Hepatocyte (in vitro differentiated cells): ENCODE data around the gene SYN1. TPM values are rescaled to one million over a fixed set of nuclear protein-coding genes. Genes with fewer than 3 reads are reported as not detected.

Experiments
- DNase-seq: peaks from one replicate; pipeline ENCODE4 v3.0.0-alpha.2; 2016; ENCODE audit warnings: low spot score
- H2AFZ ChIP-seq: fragments of 200-600 bp; sonication (generic); 2 replicates; pipeline ENCODE4 v1.6.0; 2016; ENCODE audit warnings: antibody characterized with exemption, mild to moderate bottlenecking
- H3K27ac ChIP-seq: fragments of 200-600 bp; sonication (generic); 2 replicates; pipeline ENCODE4 v1.5.1; 2016; ENCODE audit warnings: mild to moderate bottlenecking
- H3K27me3 ChIP-seq: fragments of 200-600 bp; sonication (generic); 2 replicates; pipeline ENCODE4 v1.6.1; 2016
- H3K36me3 ChIP-seq: fragments of 200-600 bp; sonication (generic); replicated peaks from 2 replicates; pipeline ENCODE4 v1.5.1; 2016; ENCODE audit warnings: low read depth; ENCODE audit not compliant: insufficient read depth
- H3K4me1 ChIP-seq: fragments of 200-600 bp; sonication (generic); 2 replicates; pipeline ENCODE4 v1.5.1; 2016; ENCODE audit warnings: mild to moderate bottlenecking, moderate library complexity; ENCODE audit not compliant: insufficient read depth
- H3K4me2 ChIP-seq: fragments of 200-600 bp; sonication (generic); 2 replicates; pipeline ENCODE4 v1.6.0; 2016
- H3K4me3 ChIP-seq: fragments of 200-600 bp; sonication (generic); 2 replicates; pipeline ENCODE4 v1.5.1; 2016; ENCODE audit warnings: mild to moderate bottlenecking
- H3K79me2 ChIP-seq: fragments of 200-600 bp; sonication (generic); 2 replicates; pipeline ENCODE4 v1.6.0; 2017; ENCODE audit warnings: mild to moderate bottlenecking
- H3K9me2 ChIP-seq: fragments of 200-600 bp; sonication (generic); replicated peaks from 2 replicates; pipeline ENCODE4 v1.6.0; 2017; ENCODE audit warnings: mild to moderate bottlenecking; ENCODE audit not compliant: insufficient read depth
- H3K9me3 ChIP-seq: fragments of 200-600 bp; sonication (generic); 2 replicates; pipeline ENCODE4 v1.5.1; 2016; ENCODE audit warnings: low read depth, mild to moderate bottlenecking
- H4K20me1 ChIP-seq: fragments of 200-600 bp; sonication (generic); 2 replicates; pipeline ENCODE4 v1.6.0; 2016; ENCODE audit warnings: mild to moderate bottlenecking; ENCODE audit not compliant: insufficient read depth, poor library complexity, severe bottlenecking
- EZH2 ChIP-seq: fragments of 200-600 bp; sonication (generic); IDR thresholded peaks from 2 replicates; pipeline ENCODE4 v1.6.1; 2016; ENCODE audit warnings: antibody characterized with exemption, mild to moderate bottlenecking, borderline replicate concordance
- EZH2phosphoT487 ChIP-seq: fragments of 200-600 bp; sonication (generic); IDR thresholded peaks from one replicate; pipeline ENCODE4 v1.6.1; 2018; ENCODE audit warnings: antibody characterized with exemption, mild to moderate bottlenecking, low read depth, moderate library complexity; ENCODE audit not compliant: unreplicated experiment, severe bottlenecking
- WGBS: methylation state at CpG from one replicate; pipeline ENCODE4 v1.1.6; 2016; ENCODE audit warnings: low lambda C conversion rate; ENCODE audit errors: missing lambda C conversion rate; 5-methylcytosine and 5-hydroxymethylcytosine counted together
- polyA plus RNA-seq: library from polyadenylated mRNA; unstranded; fragments of >200 nt; fragmentation: Nextera tagmentation; extraction: Ambion mirVana; gene quantifications from 2 replicates; pipeline ENCODE4 v1.2.1, GENCODE V29; 2016
- total RNA-seq: library from RNA; depleted of rRNA; stranded (reverse); fragments of >200 nt; gene quantifications from 2 replicates; pipeline ENCODE4 v1.2.3, GENCODE V29; 2014
- TF ChIP-seq, protein P1 (sequence below): fragments of 200-600 bp; sonication (generic); IDR thresholded peaks from 2 replicates; pipeline ENCODE4 v1.5.1; 2016; ENCODE audit warnings: antibody characterized with exemption, mild to moderate bottlenecking; ENCODE audit not compliant: poor library complexity

Gene SYN1
- total and polyA plus RNA-seq, 2 experiments from 2014 or later = 0.43 to 3.7 TPM

DNA sequence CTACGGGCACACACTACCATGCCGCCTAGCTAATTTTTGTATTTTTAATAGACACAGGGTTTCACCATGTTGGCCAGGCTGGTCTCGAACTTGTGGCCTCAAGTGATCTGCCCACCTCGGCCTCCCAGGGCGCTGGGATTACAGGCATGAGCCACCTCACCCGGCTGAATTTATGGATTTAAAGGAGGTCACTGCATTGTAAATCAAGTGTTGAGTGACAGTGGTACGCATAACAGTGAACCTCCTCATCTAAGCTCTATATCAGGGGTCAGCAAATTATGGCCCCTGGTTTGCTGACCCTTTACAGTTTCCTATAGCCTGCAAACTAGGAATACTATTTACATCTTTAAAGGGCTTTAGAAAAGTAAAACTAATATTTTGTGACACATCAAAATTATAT is 41.9 kb upstream of the SYN1 start:
- peak overlapping the region; percentile 51 for H3K27ac ChIP-seq
- no peak for DNase-seq
- H3K4me3 ChIP-seq = no peak overlapping the region
- no peaks in the 10 kb centered on the region for H4K20me1 ChIP-seq
- H3K27me3 ChIP-seq = no peaks in the 10 kb centered on the region
- 78% methylated on average over 7 of the region's 7 CpGs for WGBS
- no peaks in the 10 kb centered on the region for H3K4me1 ChIP-seq
- no peak for TF ChIP-seq EZH2
- TF ChIP-seq, protein P1, sequence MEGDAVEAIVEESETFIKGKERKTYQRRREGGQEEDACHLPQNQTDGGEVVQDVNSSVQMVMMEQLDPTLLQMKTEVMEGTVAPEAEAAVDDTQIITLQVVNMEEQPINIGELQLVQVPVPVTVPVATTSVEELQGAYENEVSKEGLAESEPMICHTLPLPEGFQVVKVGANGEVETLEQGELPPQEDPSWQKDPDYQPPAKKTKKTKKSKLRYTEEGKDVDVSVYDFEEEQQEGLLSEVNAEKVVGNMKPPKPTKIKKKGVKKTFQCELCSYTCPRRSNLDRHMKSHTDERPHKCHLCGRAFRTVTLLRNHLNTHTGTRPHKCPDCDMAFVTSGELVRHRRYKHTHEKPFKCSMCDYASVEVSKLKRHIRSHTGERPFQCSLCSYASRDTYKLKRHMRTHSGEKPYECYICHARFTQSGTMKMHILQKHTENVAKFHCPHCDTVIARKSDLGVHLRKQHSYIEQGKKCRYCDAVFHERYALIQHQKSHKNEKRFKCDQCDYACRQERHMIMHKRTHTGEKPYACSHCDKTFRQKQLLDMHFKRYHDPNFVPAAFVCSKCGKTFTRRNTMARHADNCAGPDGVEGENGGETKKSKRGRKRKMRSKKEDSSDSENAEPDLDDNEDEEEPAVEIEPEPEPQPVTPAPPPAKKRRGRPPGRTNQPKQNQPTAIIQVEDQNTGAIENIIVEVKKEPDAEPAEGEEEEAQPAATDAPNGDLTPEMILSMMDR = no peak
- no peak for TF ChIP-seq EZH2phosphoT487
- no peaks in the 10 kb centered on the region for H3K9me3 ChIP-seq
- H2AFZ ChIP-seq = no peak overlapping the region
- H3K4me2 ChIP-seq = no peak overlapping the region
- H3K79me2 ChIP-seq = peaks cover 3% of the 10 kb centered on the region
- no peaks in the 10 kb centered on the region for H3K9me2 ChIP-seq
- H3K36me3 ChIP-seq = no peaks in the 10 kb centered on the region

DNA sequence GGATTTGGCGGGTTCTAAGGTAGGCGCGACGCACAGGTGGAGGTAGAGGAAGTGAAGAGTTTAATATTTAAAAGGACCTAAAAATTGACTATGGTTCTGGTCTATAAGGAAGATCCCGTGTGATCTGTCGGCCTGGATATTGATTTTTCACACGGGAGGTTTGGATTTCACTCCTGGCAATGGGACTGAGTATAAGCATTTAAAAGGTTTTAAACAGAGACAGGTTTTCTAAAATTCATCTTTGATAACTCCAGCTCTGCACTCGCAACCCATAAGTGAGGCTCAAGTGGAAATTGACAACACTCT is 39.7 kb upstream of the SYN1 start:
- Histone ChIP-seq H4K20me1 (no peaks in the 10 kb centered on the region), H3K27me3 (no peaks in the 10 kb centered on the region), H3K9me3 (no peaks in the 10 kb centered on the region), H2AFZ (peak overlapping the region; percentile 39), H3K79me2 (peaks cover 3% of the 10 kb centered on the region), H3K4me3 (no peak overlapping the region), H3K27ac (peak overlapping the region; percentile 99), H3K4me2 (peak overlapping the region; percentile 65), H3K36me3 (no peaks in the 10 kb centered on the region), H3K4me1 (no peaks in the 10 kb centered on the region), H3K9me2 (no peaks in the 10 kb centered on the region)
- no peak for DNase-seq
- TF ChIP-seq, protein P1 = no peak
- TF ChIP-seq EZH2phosphoT487 = no peak
- TF ChIP-seq EZH2 = no peak
- 57% methylated on average over 8 of the region's 8 CpGs for WGBS

DNA sequence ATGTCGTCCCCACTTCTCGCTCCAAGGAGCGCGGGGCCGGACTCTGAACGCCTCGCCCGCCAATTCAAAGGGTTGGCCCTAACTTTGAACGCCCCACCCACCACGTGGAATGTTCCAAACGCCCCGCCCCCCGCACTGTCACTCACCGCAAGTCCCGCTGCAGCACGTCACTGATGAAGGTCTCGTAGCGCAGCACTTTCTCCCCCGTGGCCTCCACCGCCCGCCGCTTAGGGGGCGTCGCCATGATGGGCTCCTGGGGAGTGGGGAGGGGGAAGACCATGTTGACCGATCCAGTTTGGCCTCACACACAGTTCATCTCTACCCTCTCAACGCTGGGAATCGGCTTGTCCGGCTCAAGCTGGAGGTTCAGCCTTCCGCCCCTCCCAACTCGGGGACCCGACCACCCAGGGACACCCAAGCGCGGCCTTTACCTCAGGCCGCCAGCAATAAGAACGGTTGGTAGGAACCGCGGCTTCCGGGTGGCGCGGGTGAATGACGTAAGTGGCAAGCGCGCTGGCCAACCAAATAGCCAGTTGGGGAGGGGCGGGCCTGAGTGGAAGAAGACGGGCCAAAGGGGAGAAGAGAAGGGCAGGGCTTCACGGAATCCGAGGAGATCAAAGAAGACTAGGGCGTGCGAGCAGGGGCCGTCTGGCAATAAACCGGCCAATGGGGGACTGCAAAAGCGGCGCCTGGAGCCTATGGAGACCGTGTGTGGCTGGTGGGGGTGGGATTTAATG is 39.2 kb upstream of the SYN1 start, which contains the start of gene UXT:
UXT (minus strand) TSS at position 497 of the 737 bp plus-strand sequence; CDS start at position 244, 253 bp downstream.
- H3K9me3 ChIP-seq = no peaks in the 10 kb centered on the region
- H3K36me3 ChIP-seq = no peaks in the 10 kb centered on the region
- H3K9me2 ChIP-seq = no peaks in the 10 kb centered on the region
- peak within 1 kb of the TSS; percentile 44 for H3K4me3 ChIP-seq
- H4K20me1 ChIP-seq = no peaks in the 10 kb centered on the region
- H3K4me1 ChIP-seq = no peaks in the 10 kb centered on the region
- no peaks in the 10 kb centered on the region for H3K27me3 ChIP-seq
- H3K27ac ChIP-seq = peak within 1 kb of the TSS; percentile 99
- peak; percentile 94 for DNase-seq
- peak within 1 kb of the TSS; percentile 66 for H2AFZ ChIP-seq
- H3K4me2 ChIP-seq = peak within 1 kb of the TSS; percentile 75
- no peak for TF ChIP-seq EZH2phosphoT487
- TF ChIP-seq, protein P1 = no peak
- no peak for TF ChIP-seq EZH2
- WGBS = 45% methylated on average over 54 of the region's 54 CpGs
- peaks cover 3% of the 10 kb centered on the region for H3K79me2 ChIP-seq
